CD14-positive monocyte (primary cell): ENCODE data around the gene LSS. TPM values are rescaled to one million over a fixed set of nuclear protein-coding genes. Genes with fewer than 3 reads are reported as not detected.
A peak's percentile ranks its signal among the peaks of the same experiment; 100 is the strongest.

Source experiments
- DNase-seq, 3 donors: peaks; one replicate each; pipeline ENCODE4 v3.0.0-alpha.2; 2011 to 2022
- H2AFZ ChIP-seq: 2 replicates; pipeline ENCODE4 v1.6.0; 2012; ENCODE audit warnings: mild to moderate bottlenecking, low read depth, low read length, inconsistent platforms; ENCODE audit not compliant: insufficient read depth, poor library complexity, severe bottlenecking
- H3K27ac ChIP-seq, 2 donors: 1 replicate in 1 of 2; 2 replicates in 1 of 2; pipeline ENCODE4 v1.5.1; 2012 to 2013; ENCODE audit warnings: low read length in 2 of 2, control low read depth in 1 of 2, inconsistent platforms in 1 of 2, low read depth in 1 of 2, mild to moderate bottlenecking in 1 of 2
- H3K27me3 ChIP-seq, 2 donors: one replicate each; pipeline versions ENCODE4 v1.6.0 to v1.6.1; 2011 to 2013; ENCODE audit warnings: low read length in 2 of 2; ENCODE audit not compliant: control insufficient read depth in 2 of 2, insufficient read depth in 2 of 2
- H3K36me3 ChIP-seq, 2 donors: replicated peaks in 1 of 2; 1 replicate in 1 of 2; 2 replicates in 1 of 2; pipeline versions ENCODE4 v1.5.1 to v1.6.1; 2012 to 2013; ENCODE audit warnings: low read length in 2 of 2, control low read depth in 1 of 2, inconsistent platforms in 1 of 2, mild to moderate bottlenecking in 1 of 2; ENCODE audit not compliant: insufficient read depth in 2 of 2, control insufficient read depth in 1 of 2
- H3K4me1 ChIP-seq, 2 donors: 1 replicate in 1 of 2; 2 replicates in 1 of 2; pipeline versions ENCODE4 v1.5.1 to v1.6.1; 2012 to 2013; ENCODE audit warnings: low read length in 2 of 2, control low read depth in 1 of 2, inconsistent platforms in 1 of 2, mild to moderate bottlenecking in 1 of 2, moderate library complexity in 1 of 2; ENCODE audit not compliant: insufficient read depth in 2 of 2, control insufficient read depth in 1 of 2
- H3K4me2 ChIP-seq: replicated peaks from 2 replicates; pipeline ENCODE3; 2012; ENCODE audit warnings: low read length, moderate library complexity, mild to moderate bottlenecking; ENCODE audit not compliant: poor library complexity, severe bottlenecking; ENCODE audit errors: extremely low read depth
- H3K4me3 ChIP-seq, 3 experiments: fragments of 200-600 bp in 1 of 3; sonication (generic) in 1 of 3; replicated peaks in 1 of 3; 1 replicate in 2 of 3; 2 replicates in 1 of 3; pipeline ENCODE4 v1.5.1; 2011 to 2013; ENCODE audit warnings: low read length in 3 of 3, mild to moderate bottlenecking in 3 of 3, control low read depth in 2 of 3, low read depth in 2 of 3, inconsistent platforms in 1 of 3, moderate library complexity in 1 of 3
- H3K79me2 ChIP-seq: 2 replicates; pipeline ENCODE4 v1.6.0; 2012; ENCODE audit warnings: mild to moderate bottlenecking, control low read depth, inconsistent platforms, low read length, moderate library complexity; ENCODE audit not compliant: insufficient read depth
- H3K9ac ChIP-seq: 2 replicates; pipeline ENCODE4 v1.6.0; 2017; ENCODE audit warnings: low read length, mild to moderate bottlenecking; ENCODE audit not compliant: insufficient read depth, poor library complexity, severe bottlenecking
- H3K9me3 ChIP-seq, 2 donors: replicated peaks in 1 of 2; 1 replicate in 1 of 2; 2 replicates in 1 of 2; pipeline versions ENCODE4 v1.5.1 to v1.6.1; 2012 to 2013; ENCODE audit warnings: low read length in 2 of 2, control low read depth in 1 of 2; ENCODE audit not compliant: control insufficient read depth in 1 of 2, insufficient read depth in 1 of 2
- H4K20me1 ChIP-seq: 2 replicates; pipeline ENCODE4 v1.6.0; 2012; ENCODE audit warnings: mild to moderate bottlenecking, low read length, control low read depth, moderate library complexity; ENCODE audit not compliant: insufficient read depth
- H3K27ac Mint-ChIP-seq, 7 donors: one replicate each; pipeline ENCODE4 v1.8.0; 2020; ENCODE audit warnings: mild to moderate bottlenecking in 7 of 7, mixed read lengths in 7 of 7, moderate library complexity in 6 of 7, inconsistent platforms in 2 of 7
- H3K27me3 Mint-ChIP-seq, 3 donors: one replicate each; pipeline ENCODE4 v1.8.0; 2021 to 2022; ENCODE audit warnings: low read depth in 3 of 3, mild to moderate bottlenecking in 3 of 3, mixed read lengths in 3 of 3, moderate library complexity in 3 of 3, inconsistent platforms in 1 of 3
- H3K36me3 Mint-ChIP-seq, 2 donors: one replicate each; pipeline ENCODE4 v1.8.0; 2020; ENCODE audit warnings: mixed read lengths in 2 of 2, inconsistent platforms in 1 of 2, mild to moderate bottlenecking in 1 of 2
- H3K4me1 Mint-ChIP-seq: one replicate; pipeline ENCODE4 v1.8.0; 2020; ENCODE audit warnings: mild to moderate bottlenecking, mixed read lengths
- H3K4me3 Mint-ChIP-seq, 2 donors: one replicate each; pipeline ENCODE4 v1.8.0; 2020; ENCODE audit warnings: mild to moderate bottlenecking in 2 of 2, mixed read lengths in 2 of 2, moderate library complexity in 1 of 2
- H3K9me3 Mint-ChIP-seq, 7 donors: one replicate each; pipeline ENCODE4 v1.8.0; 2020 to 2022; ENCODE audit warnings: mixed read lengths in 7 of 7, mild to moderate bottlenecking in 6 of 7, moderate library complexity in 6 of 7, inconsistent platforms in 2 of 7
- CTCF ChIP-seq: fragments of 200-600 bp; IDR thresholded peaks from one replicate; pipeline ENCODE4 v1.8.0; 2022; ENCODE audit warnings: antibody characterized with exemption, mild to moderate bottlenecking
- WGBS: methylation state at CpG from one replicate; pipeline ENCODE4 v1.1.5; 2013; ENCODE audit warnings: missing lambda C conversion rate; ENCODE audit not compliant: insufficient coverage; 5-methylcytosine and 5-hydroxymethylcytosine counted together
- intact Hi-C, 2 donors: fragments of 100-400 bp; cut with micrococcal nuclease; formaldehyde crosslinking; loops; one replicate each; pipeline versions ENCODE4 v1.15.0 to v1.15.1; 2023
- polyA plus RNA-seq, 3 donors: library from polyadenylated mRNA; depleted of rRNA in 1 of 3; unstranded in 2 of 3; stranded (reverse) in 1 of 3; fragments of 300-500 nt in 2 of 3; fragments of >200 nt in 1 of 3; fragmentation: Illumina TruSeq in 2 of 3; gene quantifications; 1 replicate in 2 of 3; 2 replicates in 1 of 3; pipeline ENCODE4 v1.2.3, GENCODE V29; 2012 to 2021

LSS gene
- polyA plus RNA-seq, 3 donors: 4.1 to 20.0 (median 4.9) TPM

GRCh38 chr21:46188226-46189212 lies 40.1 kb downstream of the LSS start:
- Histone ChIP-seq H3K36me3 (peaks cover under 1 to 8% of the 10 kb centered on the region in 2 donors), H3K79me2 (no peaks in the 10 kb centered on the region), H3K4me1 (peaks cover 4 to 5% of the 10 kb centered on the region in 2 donors), H2AFZ (no peak overlapping the region), H3K4me2 (no peak overlapping the region), H3K27ac (no peak overlapping the region), H3K9ac (no peak overlapping the region), H4K20me1 (no peaks in the 10 kb centered on the region), H3K9me3 (no peaks in the 10 kb centered on the region), H3K4me3 (no peak overlapping the region), H3K27me3 (no peaks in the 10 kb centered on the region)
- no peaks in the 10 kb centered on the region for H3K9me3 Mint-ChIP-seq
- peaks cover 10% of the 10 kb centered on the region for H3K4me1 Mint-ChIP-seq
- peaks cover 0 to 2% (median 2%) of the 10 kb centered on the region in 3 donors for H3K27me3 Mint-ChIP-seq
- H3K4me3 Mint-ChIP-seq: no peak overlapping the region
- H3K36me3 Mint-ChIP-seq: peaks cover 3 to 12% of the 10 kb centered on the region in 2 donors
- intact Hi-C loops: loop anchor here (5.0 to 10.0 kb wide), 3 partner anchors 134 to 269 kb away; partner anchors contain the start of genes C21orf58 (in 2 of the 2), PCNT (in 2 of the 2) and DIP2A (in 1 of the 2)
- 91% methylated on average over 5 of the region's 17 CpGs for whole genome bisulfite sequencing
- DNase-seq: peak in 1 of 3 donors; percentile 36
- H3K27ac Mint-ChIP-seq: no peak overlapping the region
- no peak for TF ChIP-seq CTCF

GRCh38 chr21:46187814-46188213 lies 40.8 kb downstream of the LSS start:
- TF ChIP-seq CTCF: no peak
- intact Hi-C loops: loop anchor here (5.0 to 10.0 kb wide), 3 partner anchors 134 to 269 kb away; partner anchors contain the start of genes C21orf58 (in 2 of the 2), PCNT (in 2 of the 2) and DIP2A (in 1 of the 2)
- H3K9me3 Mint-ChIP-seq: no peaks in the 10 kb centered on the region
- Histone ChIP-seq H3K4me2 (no peak overlapping the region), H3K4me1 (peaks cover 4 to 5% of the 10 kb centered on the region in 2 donors), H4K20me1 (no peaks in the 10 kb centered on the region), H3K36me3 (peaks cover 0 to 1% of the 10 kb centered on the region in 2 donors), H3K79me2 (no peaks in the 10 kb centered on the region), H3K9ac (no peak overlapping the region), H3K27ac (no peak overlapping the region), H3K27me3 (no peaks in the 10 kb centered on the region), H3K4me3 (no peak overlapping the region), H3K9me3 (no peaks in the 10 kb centered on the region), H2AFZ (no peak overlapping the region)
- no peak overlapping the region for H3K4me3 Mint-ChIP-seq
- peaks cover 0 to 10% of the 10 kb centered on the region in 2 donors for H3K36me3 Mint-ChIP-seq
- peaks cover 10% of the 10 kb centered on the region for H3K4me1 Mint-ChIP-seq
- DNase-seq: no peak
- peaks cover 0 to 2% (median 2%) of the 10 kb centered on the region in 3 donors for H3K27me3 Mint-ChIP-seq
- no peak overlapping the region for H3K27ac Mint-ChIP-seq
- WGBS: 91% methylated on average over 5 of the region's 7 CpGs
